Measurements from ENCODE around the gene SOD2.

GRCh38 chr6:159686040-159686439, 7.0 kb downstream of the SOD2 start:
- TF ChIP-seq POLR2AphosphoS5 (IDR thresholded peaks at IDR 0.05), result no peak
- TF ChIP-seq, protein P1, sequence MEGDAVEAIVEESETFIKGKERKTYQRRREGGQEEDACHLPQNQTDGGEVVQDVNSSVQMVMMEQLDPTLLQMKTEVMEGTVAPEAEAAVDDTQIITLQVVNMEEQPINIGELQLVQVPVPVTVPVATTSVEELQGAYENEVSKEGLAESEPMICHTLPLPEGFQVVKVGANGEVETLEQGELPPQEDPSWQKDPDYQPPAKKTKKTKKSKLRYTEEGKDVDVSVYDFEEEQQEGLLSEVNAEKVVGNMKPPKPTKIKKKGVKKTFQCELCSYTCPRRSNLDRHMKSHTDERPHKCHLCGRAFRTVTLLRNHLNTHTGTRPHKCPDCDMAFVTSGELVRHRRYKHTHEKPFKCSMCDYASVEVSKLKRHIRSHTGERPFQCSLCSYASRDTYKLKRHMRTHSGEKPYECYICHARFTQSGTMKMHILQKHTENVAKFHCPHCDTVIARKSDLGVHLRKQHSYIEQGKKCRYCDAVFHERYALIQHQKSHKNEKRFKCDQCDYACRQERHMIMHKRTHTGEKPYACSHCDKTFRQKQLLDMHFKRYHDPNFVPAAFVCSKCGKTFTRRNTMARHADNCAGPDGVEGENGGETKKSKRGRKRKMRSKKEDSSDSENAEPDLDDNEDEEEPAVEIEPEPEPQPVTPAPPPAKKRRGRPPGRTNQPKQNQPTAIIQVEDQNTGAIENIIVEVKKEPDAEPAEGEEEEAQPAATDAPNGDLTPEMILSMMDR (IDR thresholded peaks at IDR 0.05), result no peak
- TF ChIP-seq POLR2A (IDR thresholded peaks at IDR 0.05; ENCODE audit: low read depth), result no peak
